SU-DHL-6 (cell line): ENCODE results near the gene SLFN5.
"Not testable (repeated sequence)": the region's sequence is repeated elsewhere in the genome, so short reads cannot be mapped to it uniquely, and the experiment has no call there.

Experiments used
- H2AFZ ChIP-seq: fragments of 200-600 bp; sonication (generic); 2 replicates; pipeline ENCODE4 v1.6.1; 2014; ENCODE audit warnings: low read depth, mild to moderate bottlenecking, moderate library complexity, mixed read lengths, antibody characterized with exemption, low read length; ENCODE audit not compliant: severe bottlenecking
- H3F3A ChIP-seq: fragments of 200-600 bp; shearing (Covaris generic); 2 replicates; pipeline ENCODE4 v1.6.0; 2016; ENCODE audit warnings: antibody characterized with exemption, mild to moderate bottlenecking; ENCODE audit not compliant: insufficient read depth
- H3K27ac ChIP-seq: fragments of 200-600 bp; sonication (generic); 2 replicates; pipeline ENCODE4 v1.5.1; 2016; ENCODE audit warnings: low read depth, mild to moderate bottlenecking, low read length, moderate library complexity, mixed read lengths
- H3K27me3 ChIP-seq: fragments of 200-600 bp; sonication (generic), shearing (Covaris generic); 2 replicates; pipeline ENCODE4 v1.6.0; 2014; ENCODE audit warnings: mild to moderate bottlenecking, low read length
- H3K36me3 ChIP-seq: fragments of 200-600 bp; sonication (generic); 2 replicates; pipeline ENCODE4 v1.6.1; 2014; ENCODE audit warnings: mild to moderate bottlenecking, low read length, mixed read lengths
- H3K4me2 ChIP-seq: fragments of 300-600, 200-600 bp; shearing (Covaris generic), sonication (generic); 2 replicates; pipeline ENCODE4 v1.6.0; 2014; ENCODE audit warnings: low read length, low read depth, mild to moderate bottlenecking; ENCODE audit not compliant: poor library complexity, severe bottlenecking
- H3K4me3 ChIP-seq: fragments of 200-600 bp; sonication (generic); 2 replicates; pipeline ENCODE4 v1.5.1; 2014; ENCODE audit warnings: antibody characterized with exemption, low read length, mild to moderate bottlenecking, mixed read lengths; ENCODE audit not compliant: insufficient read depth, poor library complexity, severe bottlenecking
- H3K79me2 ChIP-seq: fragments of 200-600 bp; sonication (generic); 2 replicates; pipeline ENCODE4 v1.6.1; 2014; ENCODE audit warnings: mild to moderate bottlenecking, low read length, moderate library complexity; ENCODE audit not compliant: insufficient read depth
- H3K9ac ChIP-seq: fragments of 200-600 bp; sonication (generic); 2 replicates; pipeline ENCODE4 v1.7.0; 2014; ENCODE audit warnings: mild to moderate bottlenecking, low read length
- H3K9me2 ChIP-seq: fragments of 200-600 bp; sonication (generic); replicated peaks from 2 replicates; pipeline ENCODE4 v1.6.1; 2014; ENCODE audit warnings: low read length; ENCODE audit not compliant: insufficient read depth
- H3K9me3 ChIP-seq: fragments of 200-600 bp; sonication (generic); 2 replicates; pipeline ENCODE4 v1.6.1; 2014; ENCODE audit warnings: low read length, mixed read lengths; ENCODE audit not compliant: insufficient read depth
- H4K20me1 ChIP-seq: fragments of 200-600 bp; sonication (generic); 2 replicates; pipeline ENCODE4 v1.6.1; 2014; ENCODE audit warnings: low read depth, mild to moderate bottlenecking, antibody characterized with exemption, low read length, moderate library complexity, mixed read lengths
- EZH2phosphoT487 ChIP-seq: fragments of 200-600 bp; sonication (generic), shearing (Covaris generic); conservative IDR thresholded peaks from 2 replicates; pipeline ENCODE4 v1.6.1; 2018; ENCODE audit warnings: mild to moderate bottlenecking, antibody characterized with exemption, low read length, moderate library complexity, mixed read lengths
- TF ChIP-seq, protein P1 (sequence below): fragments of 200-600 bp; sonication (generic); IDR thresholded peaks from one replicate; pipeline ENCODE4 v1.5.1; 2017; ENCODE audit warnings: antibody characterized with exemption, mild to moderate bottlenecking, low read length, moderate library complexity; ENCODE audit not compliant: insufficient read depth, poor library complexity, severe bottlenecking

SLFN5 gene

DNA sequence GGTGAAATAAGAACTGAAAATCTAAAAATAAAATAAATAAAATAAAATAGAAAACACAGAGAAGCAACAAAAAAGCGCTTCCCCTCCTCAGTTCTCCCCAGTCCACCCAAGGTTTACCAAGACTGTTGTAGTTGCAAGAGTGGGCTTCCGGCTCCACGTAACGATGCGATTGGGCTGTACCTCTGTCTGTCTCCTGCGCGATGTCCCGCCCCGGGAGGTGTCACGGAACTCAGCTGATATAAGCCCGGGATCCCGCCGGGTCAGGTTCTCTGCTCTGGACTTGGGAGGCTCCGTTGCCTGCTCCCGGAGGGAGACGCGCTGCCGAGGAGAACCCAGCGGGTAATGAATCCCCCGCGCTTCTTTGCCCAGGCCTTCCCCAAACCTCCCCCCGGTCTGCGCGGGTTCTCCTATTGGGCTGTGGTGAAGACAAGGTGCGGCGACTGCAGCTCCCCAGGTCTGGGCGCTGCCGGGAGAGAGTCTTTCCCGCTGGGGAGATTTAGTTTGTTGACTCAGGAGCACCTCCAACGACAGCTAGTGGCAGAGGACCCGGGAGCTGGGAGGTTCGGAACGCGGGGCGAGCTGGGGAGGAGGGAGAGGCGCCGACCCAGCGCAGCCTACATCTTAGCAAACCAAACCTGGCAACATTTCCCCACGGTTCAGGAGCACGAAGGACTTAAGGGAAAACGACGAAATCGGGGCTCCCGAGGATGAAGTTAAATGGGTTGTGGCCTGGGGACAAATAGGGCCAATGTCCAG lies at the start of gene SLFN5:
SLFN5 (plus strand) TSS at position 268 of the 756 bp plus-strand sequence. CDS start 15,619 bp downstream, outside the sequence.
- Histone ChIP-seq H3K4me2 (peak within 1 kb of the TSS; percentile 82), H3K9ac (peak within 1 kb of the TSS; percentile 71), H3F3A (no peaks in the 10 kb centered on the region), H3K9me3 (no peaks in the 10 kb centered on the region), H2AFZ (peak within 1 kb of the TSS; percentile 95), H3K79me2 (no peaks in the 10 kb centered on the region), H3K27ac (no peak within 1 kb of the TSS), H3K36me3 (no peaks in the 10 kb centered on the region), H3K9me2 (no peaks in the 10 kb centered on the region), H3K27me3 (no peaks in the 10 kb centered on the region), H4K20me1 (no peaks in the 10 kb centered on the region), H3K4me3 (peak within 1 kb of the TSS; percentile 91)
- no peak for TF ChIP-seq EZH2phosphoT487
- TF ChIP-seq, protein P1, sequence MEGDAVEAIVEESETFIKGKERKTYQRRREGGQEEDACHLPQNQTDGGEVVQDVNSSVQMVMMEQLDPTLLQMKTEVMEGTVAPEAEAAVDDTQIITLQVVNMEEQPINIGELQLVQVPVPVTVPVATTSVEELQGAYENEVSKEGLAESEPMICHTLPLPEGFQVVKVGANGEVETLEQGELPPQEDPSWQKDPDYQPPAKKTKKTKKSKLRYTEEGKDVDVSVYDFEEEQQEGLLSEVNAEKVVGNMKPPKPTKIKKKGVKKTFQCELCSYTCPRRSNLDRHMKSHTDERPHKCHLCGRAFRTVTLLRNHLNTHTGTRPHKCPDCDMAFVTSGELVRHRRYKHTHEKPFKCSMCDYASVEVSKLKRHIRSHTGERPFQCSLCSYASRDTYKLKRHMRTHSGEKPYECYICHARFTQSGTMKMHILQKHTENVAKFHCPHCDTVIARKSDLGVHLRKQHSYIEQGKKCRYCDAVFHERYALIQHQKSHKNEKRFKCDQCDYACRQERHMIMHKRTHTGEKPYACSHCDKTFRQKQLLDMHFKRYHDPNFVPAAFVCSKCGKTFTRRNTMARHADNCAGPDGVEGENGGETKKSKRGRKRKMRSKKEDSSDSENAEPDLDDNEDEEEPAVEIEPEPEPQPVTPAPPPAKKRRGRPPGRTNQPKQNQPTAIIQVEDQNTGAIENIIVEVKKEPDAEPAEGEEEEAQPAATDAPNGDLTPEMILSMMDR, result no peak

DNA sequence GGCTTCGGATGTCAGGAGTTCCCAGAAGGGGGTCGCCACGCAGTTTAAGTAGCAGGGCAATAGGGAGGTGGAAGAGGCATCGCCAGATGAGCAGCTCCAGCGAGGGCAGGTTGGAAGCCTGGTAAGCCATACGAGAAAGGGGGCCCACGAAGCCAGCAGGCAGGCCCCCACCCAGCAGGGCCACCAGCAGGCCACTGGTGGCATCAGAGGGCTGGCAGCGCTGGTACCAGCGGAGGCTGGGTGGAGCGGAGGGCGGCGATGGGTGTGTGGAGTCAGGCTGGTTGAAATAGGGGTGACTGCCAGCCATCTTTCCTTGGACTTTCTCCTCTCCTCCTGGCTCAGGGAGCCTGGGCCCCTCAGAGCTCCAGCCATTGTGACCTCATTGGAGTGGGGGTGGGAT lies 48.9 kb upstream of the SLFN5 start, which contains the start of gene SLC35G3:
SLC35G3 (minus strand) TSS at position 393 of the 400 bp plus-strand sequence; CDS start at position 307, 86 bp downstream.
- not testable (repeated sequence) for H2AFZ ChIP-seq, H3K27ac ChIP-seq, H3K36me3 ChIP-seq, H3F3A ChIP-seq, H3K4me2 ChIP-seq, H4K20me1 ChIP-seq, H3K4me3 ChIP-seq, H3K9ac ChIP-seq, H3K9me2 ChIP-seq, H3K79me2 ChIP-seq, H3K9me3 ChIP-seq, H3K27me3 ChIP-seq

DNA sequence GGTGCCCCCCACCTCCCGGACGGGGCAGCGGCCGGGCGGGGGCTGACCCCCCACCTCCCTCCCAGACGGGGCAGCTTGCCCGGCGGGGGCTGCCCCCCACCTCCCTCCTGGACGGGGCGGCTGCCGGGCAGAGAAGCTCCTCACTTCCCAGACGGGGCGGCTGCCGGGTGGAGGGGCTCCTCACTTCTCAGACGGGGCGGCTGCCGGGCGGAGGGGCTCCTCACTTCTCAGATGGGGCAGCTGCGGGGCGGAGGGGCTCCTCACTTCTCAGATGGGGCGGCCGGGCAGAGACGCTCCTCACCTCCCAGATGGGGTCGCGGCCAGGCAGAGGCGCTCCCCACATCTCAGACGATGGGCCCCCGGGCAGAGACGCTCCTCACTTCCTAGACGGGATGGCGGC lies 47.8 kb upstream of the SLFN5 start:
- not testable (repeated sequence) for H3K9me2 ChIP-seq, H3K27me3 ChIP-seq, H3K9me3 ChIP-seq, H3K27ac ChIP-seq, H3K79me2 ChIP-seq, H3F3A ChIP-seq, H4K20me1 ChIP-seq, H3K4me2 ChIP-seq, H2AFZ ChIP-seq, H3K9ac ChIP-seq, H3K4me3 ChIP-seq, H3K36me3 ChIP-seq

DNA sequence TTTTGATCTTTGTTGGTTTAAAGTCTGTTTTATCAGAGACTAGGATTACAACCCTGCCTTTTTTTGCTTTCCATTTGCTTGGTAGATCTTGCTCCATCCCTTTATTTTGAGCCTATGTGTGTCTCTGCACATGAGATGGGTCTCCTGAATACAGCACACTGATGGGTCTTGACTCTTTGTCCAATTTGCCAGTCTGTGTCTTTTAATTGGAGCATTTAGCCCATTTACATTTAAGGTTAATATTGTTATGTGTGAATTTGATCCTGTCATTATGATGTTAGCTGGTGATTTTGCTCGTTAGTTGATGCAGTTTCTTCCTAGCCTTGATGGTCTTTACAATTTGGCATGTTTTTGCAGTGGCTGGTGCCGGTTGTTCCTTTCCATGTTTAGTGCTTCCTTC lies 40.3 kb upstream of the SLFN5 start:
- H3K27me3 ChIP-seq, H3K27ac ChIP-seq, H3K9ac ChIP-seq, H4K20me1 ChIP-seq, H3K36me3 ChIP-seq, H3F3A ChIP-seq, H3K9me2 ChIP-seq, H3K4me3 ChIP-seq, H3K4me2 ChIP-seq, H2AFZ ChIP-seq, H3K9me3 ChIP-seq, H3K79me2 ChIP-seq: not testable (repeated sequence)

DNA sequence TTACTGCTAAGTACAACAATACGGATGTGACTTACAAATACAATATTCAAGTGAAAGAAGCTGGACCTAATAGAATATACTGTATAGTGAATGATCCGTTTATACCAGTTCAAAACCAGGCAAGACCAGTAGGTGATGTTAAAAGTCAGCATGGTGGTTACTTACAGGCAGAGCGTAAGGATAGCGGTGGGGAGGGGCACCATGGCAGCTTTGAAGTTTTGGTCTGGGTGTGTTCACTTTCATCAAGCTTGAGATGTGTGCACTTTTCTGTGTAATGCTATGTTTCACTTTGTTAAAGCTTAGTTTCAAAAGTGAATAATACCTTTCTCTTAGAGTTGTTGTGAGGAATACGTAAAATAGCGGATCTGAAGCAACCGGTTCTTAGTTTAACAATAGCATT lies 32.1 kb upstream of the SLFN5 start:
- Histone ChIP-seq H3K9me2 (no peaks in the 10 kb centered on the region), H3K79me2 (no peaks in the 10 kb centered on the region), H3K27ac (no peak overlapping the region), H2AFZ (no peak overlapping the region), H3K9ac (no peak overlapping the region), H3K4me3 (no peak overlapping the region), H3K27me3 (no peaks in the 10 kb centered on the region), H3K4me2 (no peak overlapping the region), H3K9me3 (no peaks in the 10 kb centered on the region), H4K20me1 (no peaks in the 10 kb centered on the region), H3K36me3 (no peaks in the 10 kb centered on the region), H3F3A (no peaks in the 10 kb centered on the region)
- TF ChIP-seq EZH2phosphoT487, result no peak
- TF ChIP-seq, protein P1, result no peak
